Measurements from ENCODE around the gene PDZD4. TPM values are rescaled to one million over a fixed set of nuclear protein-coding genes. Genes with fewer than 3 reads are reported as not detected.

Gene PDZD4, protein sequence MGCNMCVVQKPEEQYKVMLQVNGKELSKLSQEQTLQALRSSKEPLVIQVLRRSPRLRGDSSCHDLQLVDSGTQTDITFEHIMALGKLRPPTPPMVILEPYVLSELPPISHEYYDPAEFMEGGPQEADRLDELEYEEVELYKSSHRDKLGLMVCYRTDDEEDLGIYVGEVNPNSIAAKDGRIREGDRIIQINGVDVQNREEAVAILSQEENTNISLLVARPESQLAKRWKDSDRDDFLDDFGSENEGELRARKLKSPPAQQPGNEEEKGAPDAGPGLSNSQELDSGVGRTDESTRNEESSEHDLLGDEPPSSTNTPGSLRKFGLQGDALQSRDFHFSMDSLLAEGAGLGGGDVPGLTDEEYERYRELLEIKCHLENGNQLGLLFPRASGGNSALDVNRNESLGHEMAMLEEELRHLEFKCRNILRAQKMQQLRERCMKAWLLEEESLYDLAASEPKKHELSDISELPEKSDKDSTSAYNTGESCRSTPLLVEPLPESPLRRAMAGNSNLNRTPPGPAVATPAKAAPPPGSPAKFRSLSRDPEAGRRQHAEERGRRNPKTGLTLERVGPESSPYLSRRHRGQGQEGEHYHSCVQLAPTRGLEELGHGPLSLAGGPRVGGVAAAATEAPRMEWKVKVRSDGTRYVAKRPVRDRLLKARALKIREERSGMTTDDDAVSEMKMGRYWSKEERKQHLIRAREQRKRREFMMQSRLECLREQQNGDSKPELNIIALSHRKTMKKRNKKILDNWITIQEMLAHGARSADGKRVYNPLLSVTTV
- polyA plus RNA-seq (2012; ENCODE audit: insufficient read length, low read depth) = 14.0 TPM

DNA sequence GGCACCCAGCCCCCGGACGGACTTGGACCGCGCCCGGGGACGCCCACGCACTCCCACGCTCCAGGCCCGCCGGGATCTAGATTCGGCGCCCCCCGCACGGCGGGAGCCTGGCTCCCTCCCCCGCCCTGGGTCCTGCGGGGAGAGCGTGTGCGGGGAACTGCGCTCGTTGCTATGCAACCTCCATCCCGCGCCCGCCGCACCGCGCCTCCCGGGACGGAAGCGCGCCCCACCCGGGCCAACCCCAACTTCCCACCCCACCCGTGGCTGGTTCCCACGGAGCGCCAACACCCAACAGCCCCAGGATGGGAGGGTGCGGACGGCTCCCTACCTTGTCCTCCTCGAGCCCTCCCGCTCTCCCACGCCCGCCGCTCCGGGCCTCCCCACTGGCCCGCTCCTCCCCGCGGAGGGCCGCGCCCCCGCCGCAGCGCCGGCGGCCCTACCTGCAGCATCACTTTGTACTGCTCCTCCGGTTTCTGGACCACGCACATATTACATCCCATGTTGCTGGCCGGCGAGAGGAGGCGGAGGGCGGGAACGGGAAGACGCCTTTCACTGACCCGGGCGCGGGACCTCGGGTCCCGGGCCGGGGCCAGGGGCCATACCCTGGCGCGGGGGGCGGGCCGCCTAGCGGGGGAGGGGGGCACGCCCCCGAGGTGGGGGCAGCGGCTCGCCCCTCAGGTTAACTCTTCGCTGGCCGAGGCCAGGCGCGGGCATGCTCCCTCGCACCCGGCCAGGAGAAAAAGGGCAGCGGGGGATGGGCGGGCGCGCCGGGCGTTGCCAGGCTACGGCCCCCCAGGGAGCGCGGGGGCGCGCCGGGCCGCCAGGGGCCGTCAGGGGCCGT, at the start of gene PDZD4:
Gene PDZD4 (minus strand): TSS at position 746 of the 841 bp plus-strand sequence. CDS start 246 bp downstream, at position 500.
- TF ChIP-seq POLR2AphosphoS5 (IDR thresholded peaks at IDR 0.05; ENCODE audit: low read depth, low read length) (no peak), SIN3A (IDR thresholded peaks at IDR 0.05; ENCODE audit: borderline replicate concordance, insufficient read depth, low read length) (no peak), FOXP2 (optimal IDR thresholded peaks at IDR 0.05; ENCODE audit: borderline replicate concordance, extremely low read depth, extremely low read length, insufficient read depth) (no peak), TAF1 (IDR thresholded peaks at IDR 0.05; ENCODE audit: borderline replicate concordance, insufficient read depth, low read length) (no peak)
- TF ChIP-seq, protein P1, sequence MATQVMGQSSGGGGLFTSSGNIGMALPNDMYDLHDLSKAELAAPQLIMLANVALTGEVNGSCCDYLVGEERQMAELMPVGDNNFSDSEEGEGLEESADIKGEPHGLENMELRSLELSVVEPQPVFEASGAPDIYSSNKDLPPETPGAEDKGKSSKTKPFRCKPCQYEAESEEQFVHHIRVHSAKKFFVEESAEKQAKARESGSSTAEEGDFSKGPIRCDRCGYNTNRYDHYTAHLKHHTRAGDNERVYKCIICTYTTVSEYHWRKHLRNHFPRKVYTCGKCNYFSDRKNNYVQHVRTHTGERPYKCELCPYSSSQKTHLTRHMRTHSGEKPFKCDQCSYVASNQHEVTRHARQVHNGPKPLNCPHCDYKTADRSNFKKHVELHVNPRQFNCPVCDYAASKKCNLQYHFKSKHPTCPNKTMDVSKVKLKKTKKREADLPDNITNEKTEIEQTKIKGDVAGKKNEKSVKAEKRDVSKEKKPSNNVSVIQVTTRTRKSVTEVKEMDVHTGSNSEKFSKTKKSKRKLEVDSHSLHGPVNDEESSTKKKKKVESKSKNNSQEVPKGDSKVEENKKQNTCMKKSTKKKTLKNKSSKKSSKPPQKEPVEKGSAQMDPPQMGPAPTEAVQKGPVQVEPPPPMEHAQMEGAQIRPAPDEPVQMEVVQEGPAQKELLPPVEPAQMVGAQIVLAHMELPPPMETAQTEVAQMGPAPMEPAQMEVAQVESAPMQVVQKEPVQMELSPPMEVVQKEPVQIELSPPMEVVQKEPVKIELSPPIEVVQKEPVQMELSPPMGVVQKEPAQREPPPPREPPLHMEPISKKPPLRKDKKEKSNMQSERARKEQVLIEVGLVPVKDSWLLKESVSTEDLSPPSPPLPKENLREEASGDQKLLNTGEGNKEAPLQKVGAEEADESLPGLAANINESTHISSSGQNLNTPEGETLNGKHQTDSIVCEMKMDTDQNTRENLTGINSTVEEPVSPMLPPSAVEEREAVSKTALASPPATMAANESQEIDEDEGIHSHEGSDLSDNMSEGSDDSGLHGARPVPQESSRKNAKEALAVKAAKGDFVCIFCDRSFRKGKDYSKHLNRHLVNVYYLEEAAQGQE (IDR thresholded peaks at IDR 0.05; ENCODE audit: insufficient read depth in 1 of 2, low read depth in 2 of 2, low read length in 2 of 2) = no peak

DNA sequence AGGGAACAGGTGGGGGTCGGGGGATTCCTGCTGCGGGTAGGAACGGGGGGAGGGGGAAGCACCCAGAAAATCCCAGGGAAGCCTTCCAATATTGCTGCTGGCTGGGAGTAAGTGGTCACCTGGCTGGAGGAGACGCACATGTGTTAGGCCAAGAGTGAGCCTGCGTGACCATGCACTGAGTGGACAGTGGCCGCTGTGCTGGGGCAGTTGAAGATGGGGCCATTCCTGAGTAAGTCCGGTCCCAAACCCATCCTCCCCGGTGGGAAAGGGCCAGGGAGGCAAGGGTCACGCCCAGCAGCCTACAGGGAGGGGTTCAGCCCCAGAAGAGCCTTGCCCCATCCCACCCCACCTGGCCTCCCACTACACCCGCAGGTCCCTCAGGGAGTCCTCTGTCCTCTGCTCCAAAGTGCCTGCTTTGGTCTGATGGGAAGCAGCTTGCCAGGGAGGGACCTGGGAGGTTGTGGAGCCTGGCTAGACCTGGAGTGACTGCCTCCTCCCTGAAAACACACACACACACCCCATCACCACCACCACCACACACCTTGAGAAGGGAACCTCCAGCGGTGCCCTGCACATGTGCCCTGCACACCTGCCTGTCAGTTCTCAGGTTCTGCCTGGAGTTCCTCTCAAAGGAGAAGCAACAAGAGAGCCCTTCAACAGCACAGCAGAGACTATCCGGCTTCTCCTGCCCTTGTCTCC, 49.5 kb upstream of the PDZD4 start:
- TF ChIP-seq POLR2AphosphoS5 (IDR thresholded peaks at IDR 0.05; ENCODE audit: low read depth, low read length) (no peak), FOXP2 (optimal IDR thresholded peaks at IDR 0.05; ENCODE audit: borderline replicate concordance, extremely low read depth, extremely low read length, insufficient read depth) (no peak), SIN3A (IDR thresholded peaks at IDR 0.05; ENCODE audit: borderline replicate concordance, insufficient read depth, low read length) (no peak), TAF1 (IDR thresholded peaks at IDR 0.05; ENCODE audit: borderline replicate concordance, insufficient read depth, low read length) (no peak)
- TF ChIP-seq, protein P1 (IDR thresholded peaks at IDR 0.05; ENCODE audit: insufficient read depth in 1 of 2, low read depth in 2 of 2, low read length in 2 of 2) = no peak

DNA sequence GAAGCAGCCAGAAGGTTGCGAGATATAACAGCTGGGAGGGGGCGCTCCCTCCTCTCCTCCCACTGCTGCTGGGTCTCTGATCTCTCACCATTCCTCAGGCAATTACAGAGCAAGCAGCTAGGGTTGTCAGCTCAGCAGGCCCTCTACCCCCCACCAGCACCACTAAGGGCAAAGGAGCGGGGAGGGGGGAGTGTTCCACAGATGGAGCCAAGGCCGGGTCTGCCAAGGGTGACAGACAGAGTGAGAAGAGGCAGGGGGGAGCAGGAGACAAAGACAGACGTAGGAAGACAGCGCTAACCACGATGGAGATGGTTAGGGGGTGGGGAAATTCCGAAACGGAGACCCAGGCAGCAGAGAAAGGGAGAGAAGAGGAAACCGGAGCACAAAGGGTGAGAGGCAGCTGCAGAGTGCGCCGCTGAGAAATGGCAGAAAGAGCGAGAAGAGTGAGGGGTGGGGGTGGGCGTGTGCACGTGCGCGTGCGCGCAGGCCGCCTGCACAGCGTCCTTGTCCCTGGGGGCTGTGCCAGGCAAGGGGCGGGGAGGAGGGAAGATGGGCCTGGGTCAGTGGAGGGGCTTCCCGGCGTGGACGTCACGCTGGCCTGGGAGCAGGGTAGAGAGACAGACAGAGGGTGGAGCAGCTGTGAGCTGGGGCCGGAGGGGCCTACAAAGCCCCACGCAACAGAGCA, 48.8 kb upstream of the PDZD4 start:
- TF ChIP-seq, protein P1 (IDR thresholded peaks at IDR 0.05; ENCODE audit: insufficient read depth in 1 of 2, low read depth in 2 of 2, low read length in 2 of 2) = no peak
- TF ChIP-seq POLR2AphosphoS5 (IDR thresholded peaks at IDR 0.05; ENCODE audit: low read depth, low read length) = no peak
- TF ChIP-seq FOXP2 (optimal IDR thresholded peaks at IDR 0.05; ENCODE audit: borderline replicate concordance, extremely low read depth, extremely low read length, insufficient read depth) = no peak
- no peak for TF ChIP-seq SIN3A (IDR thresholded peaks at IDR 0.05; ENCODE audit: borderline replicate concordance, insufficient read depth, low read length)
- TF ChIP-seq TAF1 (IDR thresholded peaks at IDR 0.05; ENCODE audit: borderline replicate concordance, insufficient read depth, low read length) = no peak

DNA sequence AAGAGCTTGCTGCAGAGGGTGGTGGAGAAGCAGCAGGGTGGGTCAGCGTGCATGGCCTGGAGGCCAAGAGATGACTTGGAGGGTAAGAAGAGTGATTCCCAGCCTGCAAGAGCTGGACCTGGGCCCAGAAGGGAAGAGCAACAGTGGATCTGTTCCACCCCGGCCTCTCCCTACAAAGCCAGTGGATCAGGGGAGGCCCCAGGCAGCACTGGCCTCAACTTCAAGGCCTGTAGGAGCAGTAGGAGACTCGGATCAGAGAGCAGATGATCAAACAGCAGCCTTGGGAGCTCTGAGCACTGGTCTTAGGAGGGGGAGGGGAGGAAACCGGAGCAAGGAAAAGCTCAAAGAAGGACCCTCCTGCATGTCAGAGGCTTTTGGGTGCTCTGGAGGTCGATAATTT, 48.0 kb upstream of the PDZD4 start:
- TF ChIP-seq, protein P1 (IDR thresholded peaks at IDR 0.05; ENCODE audit: insufficient read depth in 1 of 2, low read depth in 2 of 2, low read length in 2 of 2) = no peak
- TF ChIP-seq FOXP2 (optimal IDR thresholded peaks at IDR 0.05; ENCODE audit: borderline replicate concordance, extremely low read depth, extremely low read length, insufficient read depth) = no peak
- TF ChIP-seq SIN3A (IDR thresholded peaks at IDR 0.05; ENCODE audit: borderline replicate concordance, insufficient read depth, low read length) = no peak
- TF ChIP-seq POLR2AphosphoS5 (IDR thresholded peaks at IDR 0.05; ENCODE audit: low read depth, low read length) = no peak
- TF ChIP-seq TAF1 (IDR thresholded peaks at IDR 0.05; ENCODE audit: borderline replicate concordance, insufficient read depth, low read length) = no peak
